Smooth muscle cell (in vitro differentiated cells): ENCODE data around the gene HTATSF1. TPM values are rescaled to one million over a fixed set of nuclear protein-coding genes. Genes with fewer than 3 reads are reported as not detected.

Experiments
- DNase-seq: peaks from one replicate; lab custom pipeline; 2025; ENCODE audit not compliant: unreplicated experiment; lab: John Stamatoyannopoulos, UW
- H2AFZ ChIP-seq: fragments of 200-600 bp; sonication (generic); 2 replicates; pipeline ENCODE4 v1.6.0; 2016; ENCODE audit warnings: antibody characterized with exemption, low read depth, mild to moderate bottlenecking
- H3F3A ChIP-seq: fragments of 200-600 bp; sonication (generic); 2 replicates; pipeline ENCODE4 v1.6.0; 2017; ENCODE audit warnings: antibody characterized with exemption, low read depth
- H3K27ac ChIP-seq: fragments of 200-600 bp; sonication (generic); 2 replicates; pipeline ENCODE4 v1.5.1; 2016; ENCODE audit warnings: low read depth, mild to moderate bottlenecking
- H3K27me3 ChIP-seq: fragments of 200-600 bp; sonication (generic); 2 replicates; pipeline ENCODE4 v1.6.1; 2016; ENCODE audit warnings: low read depth, mild to moderate bottlenecking
- H3K36me3 ChIP-seq: fragments of 200-600 bp; sonication (generic); 2 replicates; pipeline ENCODE4 v1.5.1; 2016; ENCODE audit warnings: low read depth
- H3K4me1 ChIP-seq: fragments of 200-600 bp; sonication (generic); 2 replicates; pipeline ENCODE4 v1.5.1; 2016; ENCODE audit warnings: low read depth
- H3K4me2 ChIP-seq: fragments of 200-600 bp; sonication (generic); 2 replicates; pipeline ENCODE4 v1.6.0; 2016; ENCODE audit warnings: mild to moderate bottlenecking
- H3K4me3 ChIP-seq: fragments of 200-600 bp; sonication (generic); 2 replicates; pipeline ENCODE4 v1.5.1; 2016; ENCODE audit warnings: mild to moderate bottlenecking
- H3K79me2 ChIP-seq: fragments of 200-600 bp; sonication (generic); 2 replicates; pipeline ENCODE4 v1.6.0; 2016; ENCODE audit warnings: low read depth, mild to moderate bottlenecking
- H3K9ac ChIP-seq: fragments of 200-600 bp; sonication (generic); 2 replicates; pipeline ENCODE4 v1.6.0; 2016; ENCODE audit warnings: low read depth
- H3K9me3 ChIP-seq: fragments of 200-600 bp; sonication (generic); replicated peaks from 2 replicates; pipeline ENCODE4 v1.5.1; 2016; ENCODE audit warnings: low read depth
- H4K20me1 ChIP-seq: fragments of 200-600 bp; sonication (generic); 2 replicates; pipeline ENCODE4 v1.6.0; 2016; ENCODE audit warnings: low read depth
- WGBS: methylation state at CpG from one replicate; pipeline ENCODE4 v1.1.7; 2016; ENCODE audit warnings: low lambda C conversion rate; 5-methylcytosine and 5-hydroxymethylcytosine counted together
- polyA plus RNA-seq: library from polyadenylated mRNA; unstranded; fragments of >200 nt; fragmentation: Nextera tagmentation; extraction: Ambion mirVana; gene quantifications from 2 replicates; pipeline ENCODE4 v1.2.1, GENCODE V29; 2016
- total RNA-seq: library from RNA; depleted of rRNA; stranded (reverse); fragments of >200 nt; gene quantifications from 2 replicates; pipeline ENCODE4 v1.2.3, GENCODE V29; 2014
- TF ChIP-seq, protein P1 (sequence below): fragments of 200-600 bp; sonication (generic); IDR thresholded peaks from 2 replicates; pipeline ENCODE4 v1.5.1; 2017; ENCODE audit warnings: borderline replicate concordance, mild to moderate bottlenecking, antibody characterized with exemption; ENCODE audit not compliant: insufficient read depth, poor library complexity, severe bottlenecking

The HTATSF1 gene
- total and polyA plus RNA-seq, 2 experiments from 2014 or later, result 42.9 to 46.9 TPM

DNA sequence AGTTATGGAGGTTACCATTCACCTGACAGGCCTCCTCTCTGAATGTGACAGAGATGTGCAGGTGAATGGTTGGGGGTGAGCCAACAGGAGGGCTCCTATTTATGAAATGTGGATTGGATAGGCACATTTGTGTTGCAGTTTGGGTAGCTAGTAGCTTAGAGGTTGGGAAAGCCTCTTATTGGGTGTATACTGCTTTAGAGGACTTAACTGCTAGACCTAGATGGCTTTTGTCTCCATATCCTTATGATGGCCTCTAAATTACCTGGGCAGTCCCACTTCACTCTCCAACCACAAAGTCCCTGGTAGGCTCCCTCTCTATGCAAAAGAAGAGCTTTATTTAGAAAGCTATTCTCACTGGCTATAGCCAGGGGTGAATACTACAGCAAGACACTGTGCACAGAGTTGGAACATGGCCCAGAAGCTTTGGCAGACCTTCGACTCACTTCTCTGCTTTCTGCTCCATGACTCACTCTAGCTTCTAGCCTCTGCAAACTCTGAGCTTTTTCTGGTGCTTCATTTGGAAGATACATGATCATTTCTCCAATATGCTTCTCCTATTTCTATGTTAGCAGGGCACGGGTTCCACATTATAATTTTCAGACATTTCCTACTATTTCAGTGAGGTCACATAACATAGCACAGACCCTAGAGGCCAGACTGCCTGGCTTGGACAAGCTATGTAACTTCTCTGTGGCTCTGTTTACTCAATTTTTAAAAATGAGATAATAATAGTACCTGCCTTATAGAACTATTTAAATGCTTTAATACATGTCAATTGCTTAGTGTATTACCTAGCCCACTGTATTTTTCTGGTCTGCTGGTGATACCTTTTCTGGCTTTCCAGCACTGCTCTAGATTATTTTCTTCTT, 28.6 kb downstream of the HTATSF1 start:
- TF ChIP-seq, protein P1, sequence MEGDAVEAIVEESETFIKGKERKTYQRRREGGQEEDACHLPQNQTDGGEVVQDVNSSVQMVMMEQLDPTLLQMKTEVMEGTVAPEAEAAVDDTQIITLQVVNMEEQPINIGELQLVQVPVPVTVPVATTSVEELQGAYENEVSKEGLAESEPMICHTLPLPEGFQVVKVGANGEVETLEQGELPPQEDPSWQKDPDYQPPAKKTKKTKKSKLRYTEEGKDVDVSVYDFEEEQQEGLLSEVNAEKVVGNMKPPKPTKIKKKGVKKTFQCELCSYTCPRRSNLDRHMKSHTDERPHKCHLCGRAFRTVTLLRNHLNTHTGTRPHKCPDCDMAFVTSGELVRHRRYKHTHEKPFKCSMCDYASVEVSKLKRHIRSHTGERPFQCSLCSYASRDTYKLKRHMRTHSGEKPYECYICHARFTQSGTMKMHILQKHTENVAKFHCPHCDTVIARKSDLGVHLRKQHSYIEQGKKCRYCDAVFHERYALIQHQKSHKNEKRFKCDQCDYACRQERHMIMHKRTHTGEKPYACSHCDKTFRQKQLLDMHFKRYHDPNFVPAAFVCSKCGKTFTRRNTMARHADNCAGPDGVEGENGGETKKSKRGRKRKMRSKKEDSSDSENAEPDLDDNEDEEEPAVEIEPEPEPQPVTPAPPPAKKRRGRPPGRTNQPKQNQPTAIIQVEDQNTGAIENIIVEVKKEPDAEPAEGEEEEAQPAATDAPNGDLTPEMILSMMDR, result no peak
- Histone ChIP-seq H3K4me3 (no peak overlapping the region), H3K9me3 (no peaks in the 10 kb centered on the region), H3K4me2 (no peak overlapping the region), H3K36me3 (no peaks in the 10 kb centered on the region), H3K27ac (no peak overlapping the region), H3K79me2 (no peaks in the 10 kb centered on the region), H3K27me3 (no peaks in the 10 kb centered on the region), H3K4me1 (no peaks in the 10 kb centered on the region), H2AFZ (no peak overlapping the region), H3K9ac (no peak overlapping the region), H3F3A (no peaks in the 10 kb centered on the region), H4K20me1 (no peaks in the 10 kb centered on the region)
- 43% methylated on average over 2 of the region's 2 CpGs for WGBS
- no peak for DNase-seq

DNA sequence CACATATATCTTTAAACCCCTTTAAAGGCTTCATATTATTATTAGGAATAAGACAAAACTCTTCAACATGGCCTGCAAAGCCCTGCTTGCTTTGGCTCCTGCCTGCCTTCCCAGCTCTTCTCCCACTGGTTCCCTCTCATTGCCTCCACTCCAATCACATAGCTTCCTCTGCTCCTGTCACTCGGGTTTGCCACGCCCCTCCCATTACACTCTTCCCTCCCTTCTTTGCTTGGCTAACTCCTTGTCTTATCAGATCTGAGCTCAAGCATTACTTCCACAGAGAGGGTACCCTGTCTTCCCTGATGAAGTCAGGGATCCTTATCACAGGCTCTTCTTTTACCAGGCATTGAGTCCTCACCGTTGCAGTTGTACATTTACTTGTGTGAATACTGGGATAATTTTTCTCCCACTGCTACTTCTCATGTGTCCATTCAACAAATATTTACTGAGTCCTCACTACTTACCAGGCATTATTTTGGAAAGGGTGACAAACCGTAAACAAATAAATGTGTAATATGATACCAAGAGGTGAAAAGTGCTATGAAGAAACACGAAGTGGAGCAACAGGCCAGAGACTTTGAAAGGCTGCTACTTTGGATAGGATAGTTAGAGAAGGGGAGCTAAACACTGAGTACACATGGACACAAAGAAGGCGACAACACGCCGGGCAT, 31.4 kb downstream of the HTATSF1 start:
- Histone ChIP-seq H3K9me3 (no peaks in the 10 kb centered on the region), H3K4me2 (no peak overlapping the region), H3K79me2 (no peaks in the 10 kb centered on the region), H2AFZ (no peak overlapping the region), H3K36me3 (no peaks in the 10 kb centered on the region), H3K9ac (no peak overlapping the region), H3F3A (no peaks in the 10 kb centered on the region), H3K27ac (no peak overlapping the region), H4K20me1 (no peaks in the 10 kb centered on the region), H3K4me3 (no peak overlapping the region), H3K27me3 (no peaks in the 10 kb centered on the region), H3K4me1 (no peaks in the 10 kb centered on the region)
- 82% methylated on average over 8 of the region's 8 CpGs for WGBS
- no peak for DNase-seq
- TF ChIP-seq, protein P1, result no peak

DNA sequence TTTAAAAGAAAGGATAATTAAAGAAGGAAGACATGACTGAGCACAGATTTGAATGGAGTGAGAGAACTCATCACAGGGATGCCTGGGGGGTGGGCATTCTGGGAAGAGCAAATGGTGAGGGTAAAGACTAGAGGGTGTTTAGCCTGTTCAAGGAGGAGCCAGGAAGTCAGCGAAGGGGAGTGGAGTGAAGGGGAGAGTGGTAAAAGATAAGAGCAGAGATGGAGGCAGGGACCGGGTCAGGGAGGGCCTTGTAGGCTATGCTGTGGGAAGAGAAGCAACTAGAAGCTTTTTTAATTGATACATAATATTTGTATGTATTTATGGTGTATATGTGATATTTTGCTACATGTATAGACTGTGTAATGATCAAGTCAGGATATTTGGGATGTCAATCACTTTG, 32.4 kb downstream of the HTATSF1 start:
- H3K27ac ChIP-seq, result no peak overlapping the region
- H4K20me1 ChIP-seq, result no peaks in the 10 kb centered on the region
- H3K9me3 ChIP-seq, result no peaks in the 10 kb centered on the region
- no peaks in the 10 kb centered on the region for H3F3A ChIP-seq
- TF ChIP-seq, protein P1, result no peak
- no peaks in the 10 kb centered on the region for H3K27me3 ChIP-seq
- no peak overlapping the region for H2AFZ ChIP-seq
- H3K4me2 ChIP-seq, result no peak overlapping the region
- 67% methylated on average over 2 of the region's 2 CpGs for WGBS
- no peaks in the 10 kb centered on the region for H3K36me3 ChIP-seq
- no peak overlapping the region for H3K9ac ChIP-seq
- H3K79me2 ChIP-seq, result no peaks in the 10 kb centered on the region
- H3K4me1 ChIP-seq, result no peaks in the 10 kb centered on the region
- no peak for DNase-seq
- H3K4me3 ChIP-seq, result no peak overlapping the region
